ENCODE data around the gene PDGFRB. TPM values are rescaled to one million over a fixed set of nuclear protein-coding genes. Genes with fewer than 3 reads are reported as not detected.
A peak's percentile ranks its signal among the peaks of the same experiment; 100 is the strongest.

PDGFRB gene
- 90.9 TPM for total RNA-seq

DNA sequence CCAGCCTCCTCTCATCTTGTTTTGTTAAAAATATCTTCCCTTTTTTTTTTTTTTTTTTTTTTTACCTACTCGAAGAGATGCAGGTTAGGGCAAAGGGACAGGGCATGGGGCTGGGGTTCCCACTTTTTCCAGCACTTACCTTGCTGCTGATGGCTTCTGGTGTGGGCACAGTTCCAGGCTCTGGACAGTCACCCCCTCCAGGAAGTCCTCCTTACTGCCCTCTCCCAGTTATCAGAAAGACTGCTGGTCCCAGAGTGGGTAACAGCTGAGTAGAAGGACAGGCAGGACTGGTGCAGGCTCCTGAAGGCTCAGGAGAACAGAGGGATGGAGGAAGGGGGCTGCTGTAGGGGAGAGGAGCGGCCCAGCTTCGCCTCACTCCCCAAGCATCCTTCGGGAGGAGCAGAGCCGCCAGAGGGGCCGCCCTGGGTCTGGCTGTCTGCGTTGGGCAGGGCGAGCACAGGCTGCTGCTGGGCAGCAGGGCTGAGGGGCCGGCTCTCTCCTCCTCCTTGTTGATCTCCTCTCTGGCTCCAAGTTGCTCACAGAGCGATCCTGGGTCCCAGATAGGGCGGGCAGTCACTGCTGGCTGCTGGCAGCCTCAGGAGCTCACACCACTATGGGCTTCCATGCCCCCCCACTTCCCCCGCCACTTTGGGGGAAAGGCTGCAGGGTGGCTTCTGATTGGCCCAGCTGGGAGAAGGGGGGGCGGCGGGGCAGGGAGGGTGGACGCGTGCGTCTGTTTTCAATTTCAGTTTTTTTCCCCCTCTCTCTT is at the start of gene PDGFRB:
PDGFRB (minus strand) TSS at position 588 of the 769 bp plus-strand sequence. CDS start 18,798 bp downstream, outside the sequence.
- peak; percentile 88 for DNase-seq

DNA sequence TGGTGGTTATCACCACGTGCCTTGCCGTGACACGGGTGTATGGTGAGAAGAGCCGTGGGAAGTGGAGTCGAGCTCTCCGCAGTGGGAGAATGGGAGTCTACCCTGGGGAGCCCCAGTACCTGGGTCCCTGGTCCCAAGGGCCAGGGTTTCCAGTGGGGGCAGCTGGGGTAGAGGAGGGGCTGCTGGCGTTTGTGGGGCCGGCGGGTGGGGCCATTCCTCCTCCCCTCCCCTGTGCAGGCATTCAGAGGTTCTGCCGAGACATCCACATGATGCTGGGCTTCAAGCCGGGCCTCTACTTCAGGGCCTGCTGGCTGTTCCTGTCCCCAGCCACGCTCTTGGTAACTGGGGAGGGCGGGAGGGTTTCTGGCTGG is 48.9 kb upstream of the PDGFRB start:
- no peak for DNase-seq

DNA sequence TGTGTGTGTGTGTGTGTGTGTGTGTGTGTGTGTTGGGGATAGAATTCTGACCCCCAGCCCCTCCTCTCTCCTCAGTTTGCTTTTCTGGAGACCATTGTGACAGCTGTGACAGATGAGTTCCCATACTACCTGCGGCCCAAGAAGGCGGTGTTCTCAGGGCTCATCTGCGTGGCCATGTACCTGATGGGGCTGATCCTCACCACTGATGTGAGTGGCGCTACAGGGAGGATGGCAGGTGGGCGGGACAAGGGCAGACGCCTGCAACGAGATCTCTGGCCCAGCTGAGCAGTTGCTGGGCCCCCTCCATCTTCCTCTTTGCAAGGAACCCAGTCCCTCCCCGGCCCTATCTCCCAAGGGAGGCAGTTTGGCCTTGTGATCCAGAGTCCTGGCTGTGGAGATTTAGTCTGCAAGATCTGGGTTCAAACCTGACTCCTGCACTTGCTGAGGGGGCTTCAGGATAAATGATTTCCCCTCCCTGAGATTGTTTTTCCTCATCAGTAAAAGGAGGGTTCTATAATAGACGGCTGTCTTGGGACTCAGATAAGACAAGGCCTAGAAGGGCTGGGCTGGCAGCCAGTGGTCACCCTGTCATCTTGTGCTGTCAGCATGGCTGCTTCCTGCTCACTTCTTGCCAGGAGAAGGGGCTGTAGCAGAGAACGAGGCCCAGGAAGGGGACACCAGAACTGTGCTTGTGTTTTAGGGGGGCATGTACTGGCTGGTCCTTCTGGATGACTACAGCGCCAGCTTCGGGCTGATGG is 48.4 kb upstream of the PDGFRB start:
- DNase-seq, result no peak

DNA sequence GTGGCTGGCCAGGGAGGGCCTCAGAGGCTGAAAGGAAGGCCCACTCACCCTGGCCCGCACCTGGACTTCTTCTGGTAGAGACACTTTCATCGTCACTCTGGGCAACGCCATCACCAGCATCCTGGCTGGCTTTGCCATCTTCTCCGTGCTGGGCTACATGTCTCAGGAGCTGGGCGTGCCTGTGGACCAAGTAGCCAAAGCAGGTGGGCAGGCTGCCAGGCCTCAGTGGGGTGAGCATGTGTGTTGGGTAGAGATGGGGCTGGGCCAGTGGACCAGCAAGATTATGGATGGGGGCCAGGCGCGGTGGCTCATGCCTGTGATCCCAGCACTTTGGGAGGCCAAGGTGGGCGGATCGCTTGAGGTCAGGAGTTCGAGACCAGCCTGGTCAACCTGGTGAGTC is 46.9 kb upstream of the PDGFRB start:
- no peak for DNase-seq

DNA sequence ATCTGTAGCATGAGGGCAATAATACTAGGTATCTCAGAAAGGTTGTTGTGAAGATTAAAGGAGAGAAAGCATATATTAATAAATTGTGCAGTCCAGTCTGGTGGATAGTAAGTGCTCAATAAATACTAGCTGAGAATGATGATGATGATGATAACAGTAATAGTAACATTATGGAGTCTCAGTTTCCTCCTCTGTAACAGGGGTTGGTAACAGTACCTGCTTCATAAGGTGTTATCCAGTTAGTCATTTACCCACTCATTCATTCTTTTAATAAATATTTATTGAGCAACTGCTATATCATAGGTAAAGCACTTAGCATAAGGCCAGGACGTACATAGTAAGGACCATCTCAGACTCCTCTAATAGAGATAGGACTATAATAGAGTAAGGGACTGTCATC is 41.8 kb upstream of the PDGFRB start:
- no peak for DNase-seq

DNA sequence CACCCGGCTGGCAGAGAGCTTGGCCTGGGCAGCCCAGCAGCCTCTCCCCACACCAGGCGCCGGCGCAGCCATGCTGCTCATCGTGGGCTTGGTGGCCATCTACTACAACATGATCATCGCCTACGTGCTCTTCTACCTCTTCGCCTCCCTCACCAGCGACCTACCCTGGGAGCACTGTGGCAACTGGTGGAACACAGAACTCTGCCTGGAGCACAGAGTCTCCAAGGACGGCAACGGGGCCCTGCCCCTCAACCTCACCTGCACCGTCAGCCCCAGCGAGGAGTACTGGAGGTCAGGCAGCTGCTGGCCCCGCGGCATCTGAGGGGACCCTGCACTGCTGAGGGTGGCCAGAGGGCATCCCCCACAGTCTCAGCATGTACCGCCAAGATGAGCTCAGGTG is 41.3 kb upstream of the PDGFRB start:
- no peak for DNase-seq

DNA sequence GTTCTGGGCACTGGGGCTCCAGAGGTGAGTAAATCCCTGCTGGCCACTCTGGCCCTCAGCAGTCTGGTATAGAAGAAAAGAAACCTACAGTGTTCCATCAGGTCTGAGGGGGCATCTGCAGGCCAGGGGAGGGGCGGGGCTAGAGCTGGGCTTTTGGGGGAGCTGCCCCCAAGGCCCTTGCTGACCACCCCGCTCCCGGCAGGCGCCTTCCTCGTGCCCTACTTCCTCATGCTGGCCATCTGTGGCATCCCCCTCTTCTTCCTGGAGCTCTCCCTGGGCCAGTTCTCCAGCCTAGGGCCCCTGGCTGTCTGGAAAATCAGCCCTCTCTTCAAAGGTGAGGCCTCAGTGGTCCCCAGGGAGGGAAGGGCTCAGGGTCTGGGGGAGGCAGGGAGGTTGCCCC is 40.9 kb upstream of the PDGFRB start:
- no peak for DNase-seq

DNA sequence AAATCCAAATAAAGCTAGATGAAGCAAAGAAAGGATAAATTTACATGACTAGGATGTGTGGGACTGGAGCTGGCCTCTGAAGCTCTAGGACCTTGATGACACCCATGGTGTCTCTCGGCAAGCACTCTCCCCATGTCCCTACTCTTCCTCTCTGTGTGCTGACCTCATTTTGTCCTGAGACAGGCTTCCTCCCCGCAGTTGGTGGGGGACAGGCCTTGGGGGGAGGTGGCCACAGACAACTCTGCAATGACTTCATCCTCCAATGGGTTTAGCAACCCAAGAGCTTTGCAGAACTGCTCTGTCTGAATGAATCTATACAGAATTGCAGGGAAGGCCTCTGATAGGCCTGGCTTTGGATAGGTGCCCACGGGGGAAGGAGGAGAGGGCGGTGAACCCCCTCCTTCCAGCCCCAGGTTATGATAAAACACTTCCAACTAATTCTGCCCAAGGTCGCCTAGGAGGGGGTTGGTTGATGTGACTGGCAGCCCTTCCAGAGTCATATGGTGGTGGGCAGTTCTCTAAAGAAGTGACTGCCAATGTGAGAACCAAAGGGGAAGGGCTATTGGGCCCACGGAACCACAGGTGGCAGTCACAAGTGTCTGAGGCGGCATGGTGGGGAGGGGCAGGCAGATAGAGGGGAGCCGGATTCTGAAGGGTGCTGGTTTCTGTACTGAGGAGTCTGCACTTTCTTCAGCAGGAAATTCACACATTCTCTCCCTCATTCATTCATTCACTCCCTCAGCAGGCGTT is 40.3 kb upstream of the PDGFRB start:
- no peak for DNase-seq

DNA sequence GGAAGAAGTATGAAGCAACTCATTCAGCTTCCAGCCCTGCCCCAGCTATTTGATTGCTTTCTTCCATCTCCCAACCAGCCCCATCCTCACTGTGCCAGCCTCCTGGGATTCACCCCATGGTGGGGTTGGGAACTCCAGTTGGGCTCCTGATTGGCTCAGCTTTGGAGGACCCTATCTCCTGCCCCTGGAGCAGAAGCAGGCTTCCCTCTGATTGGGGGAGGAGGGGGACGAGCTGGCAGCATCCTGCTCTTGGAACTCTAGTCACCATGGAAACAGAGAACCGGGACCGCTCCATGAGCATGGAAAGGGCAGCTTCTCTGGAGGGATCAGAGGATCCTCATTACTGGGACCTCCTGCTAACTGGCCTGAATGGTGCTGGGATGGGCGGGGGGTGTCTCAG is 36.8 kb upstream of the PDGFRB start:
- no peak for DNase-seq

DNA sequence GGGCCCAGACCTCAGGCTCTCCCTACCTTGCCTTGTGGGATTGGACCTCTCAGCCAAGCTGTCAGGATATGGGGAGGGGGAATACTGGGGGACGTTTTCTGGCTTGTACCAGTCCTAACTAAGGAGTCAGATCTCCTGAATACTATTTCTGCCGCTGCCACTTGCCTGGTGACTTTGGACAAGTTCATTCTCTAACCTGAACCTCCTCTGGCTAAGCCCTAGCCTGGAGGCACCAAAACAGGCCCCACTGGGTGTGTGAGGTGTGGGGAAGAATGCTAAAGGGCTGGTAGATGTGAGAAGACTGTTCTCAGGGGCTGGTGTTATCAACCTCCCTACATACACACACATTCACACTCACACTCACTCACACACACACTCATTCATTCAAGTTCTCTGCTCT is 35.3 kb upstream of the PDGFRB start:
- DNase-seq, result no peak

DNA sequence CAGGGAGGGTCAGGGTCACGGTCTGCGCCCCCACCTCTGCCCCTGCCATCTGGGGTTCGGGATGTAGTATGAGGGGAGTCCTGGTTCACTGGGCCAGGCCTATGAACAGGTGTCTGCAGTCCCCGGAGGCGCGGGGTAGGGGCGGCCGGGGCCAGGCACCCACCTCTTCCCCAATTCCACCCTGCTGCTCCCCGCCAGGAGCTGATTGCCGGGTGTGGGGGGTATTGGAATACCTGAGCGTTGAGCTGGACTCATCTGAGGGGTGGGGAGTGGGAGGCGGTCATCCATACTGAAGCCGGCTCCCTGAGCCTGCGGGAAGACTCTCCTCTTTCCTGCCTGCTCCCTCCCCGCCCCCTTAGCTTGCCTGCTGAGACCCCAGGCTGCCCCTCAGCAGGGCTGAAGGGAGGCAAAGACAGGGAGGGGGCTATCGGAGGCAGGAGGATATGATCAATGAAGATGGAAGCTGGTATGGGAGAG is 34.9 kb upstream of the PDGFRB start:
- no peak for DNase-seq

DNA sequence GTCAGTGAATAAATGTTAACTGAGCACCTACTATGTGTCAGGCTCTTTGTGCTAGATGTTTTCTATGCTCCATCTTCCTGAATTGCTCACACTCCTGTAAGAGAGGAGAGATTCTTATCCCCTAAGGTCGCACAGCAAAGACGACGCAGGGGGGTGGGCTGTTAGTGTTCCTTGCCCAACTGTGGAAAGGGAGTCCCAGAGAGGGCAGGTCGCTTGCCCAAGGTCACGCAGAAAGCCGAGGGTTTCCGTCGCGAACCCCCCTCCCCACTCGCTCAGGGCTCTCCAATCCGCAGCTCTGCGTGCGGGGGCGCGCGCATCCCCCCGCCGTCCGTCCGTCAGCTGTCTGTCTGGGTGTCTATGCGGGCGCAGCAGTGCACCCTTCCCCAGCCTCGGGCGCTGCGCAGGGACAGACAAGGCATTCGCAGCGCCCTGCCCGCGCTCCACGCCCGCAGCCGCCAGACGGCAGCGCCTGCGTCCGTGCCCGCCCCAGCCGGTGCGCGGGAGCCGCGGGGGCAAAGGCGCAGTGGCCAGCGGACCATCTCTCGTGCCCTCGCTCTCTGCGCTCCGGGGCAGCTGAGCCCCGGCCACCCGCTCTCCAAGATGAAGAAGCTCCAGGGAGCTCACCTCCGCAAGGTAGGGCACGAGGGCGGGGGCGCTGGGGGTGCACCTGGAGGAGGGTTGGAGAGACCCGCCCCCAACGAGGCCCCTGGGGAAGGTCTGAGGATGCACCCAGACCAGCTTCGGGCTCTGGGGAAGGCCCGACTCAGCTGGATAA is 34.3 kb upstream of the PDGFRB start, which contains the start of gene SLC6A7:
SLC6A7 (plus strand) TSS at position 335 of the 775 bp plus-strand sequence; CDS start at position 601, 266 bp downstream.
- no peak for DNase-seq

DNA sequence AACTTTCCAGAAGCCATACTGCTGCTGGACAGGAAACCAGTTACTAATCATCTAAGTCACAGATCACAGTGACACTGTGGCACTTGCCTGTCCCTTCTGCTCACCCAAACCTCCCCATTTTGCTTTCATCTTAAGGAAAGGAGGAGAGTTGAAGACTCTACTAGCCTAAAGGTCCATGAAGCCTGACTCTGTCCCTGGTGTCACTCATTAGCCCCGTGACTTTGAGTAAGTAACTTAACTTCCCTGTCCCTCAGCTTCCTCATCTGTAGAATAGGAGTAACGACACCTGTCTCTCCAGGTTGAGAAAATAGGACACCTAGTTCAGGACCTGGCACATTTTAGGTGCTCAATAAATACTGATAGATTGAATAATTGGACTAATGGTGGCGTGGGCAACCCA is 33.7 kb upstream of the PDGFRB start:
- no peak for DNase-seq

DNA sequence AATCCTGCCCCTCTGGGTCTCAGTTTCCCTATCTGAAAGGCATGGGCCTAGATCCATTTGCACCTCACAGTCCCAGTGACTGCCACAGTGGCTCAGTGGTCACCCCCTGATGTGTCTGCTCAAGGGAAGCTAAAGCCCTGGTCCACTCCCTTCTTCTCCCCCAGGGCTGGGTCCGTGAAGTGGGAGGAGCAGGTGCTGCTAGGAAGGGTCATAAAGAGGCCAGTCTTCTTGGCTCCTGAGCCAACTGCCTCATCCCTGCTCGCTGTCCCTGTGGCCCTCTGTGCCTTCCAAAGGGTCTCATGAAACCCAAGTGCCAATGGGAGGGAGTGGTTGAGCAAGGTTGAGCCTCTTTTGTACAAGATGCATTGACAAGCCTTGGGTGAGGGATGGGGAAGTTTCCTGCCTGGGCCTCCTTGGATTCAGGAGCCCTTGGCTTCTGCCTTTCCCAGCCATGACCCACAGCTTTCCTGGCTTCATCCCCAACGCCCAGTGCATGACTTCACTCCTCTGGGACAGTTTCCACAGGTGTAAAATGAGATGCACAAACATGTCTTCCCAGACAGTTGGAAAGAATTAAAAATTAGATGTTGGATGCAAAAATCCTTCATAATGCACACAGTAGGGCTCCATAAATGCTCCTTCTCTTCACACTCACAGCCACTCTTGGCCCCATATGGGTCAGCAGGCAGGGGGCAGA is 32.6 kb upstream of the PDGFRB start:
- DNase-seq, result no peak

DNA sequence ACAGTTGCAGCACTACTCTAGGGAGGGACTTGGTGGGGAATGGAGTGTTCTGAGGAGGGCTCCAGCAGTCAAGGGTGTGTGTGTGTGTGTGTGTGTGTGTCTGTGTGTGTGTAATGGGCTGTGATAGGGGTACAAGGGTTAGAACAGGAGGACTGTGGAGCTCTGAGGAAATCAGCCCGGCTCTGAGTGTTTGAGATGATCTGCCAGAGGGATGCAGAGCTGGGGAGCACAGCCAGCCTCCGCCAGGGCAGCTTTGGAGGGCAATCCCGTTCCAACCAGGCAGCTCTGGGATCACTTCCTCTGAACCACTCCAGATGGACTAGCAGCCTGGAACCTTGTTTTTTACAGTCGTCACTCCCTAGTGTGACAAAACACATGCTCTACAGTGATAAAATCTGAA is 31.3 kb upstream of the PDGFRB start:
- no peak for DNase-seq

DNA sequence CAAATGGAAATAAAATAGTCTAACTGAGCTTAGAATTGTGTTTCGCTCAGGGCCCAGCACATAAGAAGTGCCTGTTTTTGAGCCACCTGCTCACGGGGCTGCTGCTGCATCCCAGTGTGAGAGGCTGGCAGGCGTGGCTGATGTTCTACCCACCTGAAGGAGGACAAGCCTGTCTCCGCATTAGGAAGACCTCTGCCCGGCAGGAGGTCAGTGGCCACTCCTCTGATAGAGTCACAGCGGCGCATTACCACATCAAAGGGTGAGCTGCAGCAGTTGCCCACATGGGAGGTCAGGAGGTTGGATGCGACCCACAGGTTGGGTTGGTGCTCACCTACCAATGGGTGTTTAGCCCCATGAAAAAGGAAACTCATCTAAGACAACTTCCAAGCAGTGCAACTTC is 30.5 kb upstream of the PDGFRB start:
- DNase-seq, result no peak

DNA sequence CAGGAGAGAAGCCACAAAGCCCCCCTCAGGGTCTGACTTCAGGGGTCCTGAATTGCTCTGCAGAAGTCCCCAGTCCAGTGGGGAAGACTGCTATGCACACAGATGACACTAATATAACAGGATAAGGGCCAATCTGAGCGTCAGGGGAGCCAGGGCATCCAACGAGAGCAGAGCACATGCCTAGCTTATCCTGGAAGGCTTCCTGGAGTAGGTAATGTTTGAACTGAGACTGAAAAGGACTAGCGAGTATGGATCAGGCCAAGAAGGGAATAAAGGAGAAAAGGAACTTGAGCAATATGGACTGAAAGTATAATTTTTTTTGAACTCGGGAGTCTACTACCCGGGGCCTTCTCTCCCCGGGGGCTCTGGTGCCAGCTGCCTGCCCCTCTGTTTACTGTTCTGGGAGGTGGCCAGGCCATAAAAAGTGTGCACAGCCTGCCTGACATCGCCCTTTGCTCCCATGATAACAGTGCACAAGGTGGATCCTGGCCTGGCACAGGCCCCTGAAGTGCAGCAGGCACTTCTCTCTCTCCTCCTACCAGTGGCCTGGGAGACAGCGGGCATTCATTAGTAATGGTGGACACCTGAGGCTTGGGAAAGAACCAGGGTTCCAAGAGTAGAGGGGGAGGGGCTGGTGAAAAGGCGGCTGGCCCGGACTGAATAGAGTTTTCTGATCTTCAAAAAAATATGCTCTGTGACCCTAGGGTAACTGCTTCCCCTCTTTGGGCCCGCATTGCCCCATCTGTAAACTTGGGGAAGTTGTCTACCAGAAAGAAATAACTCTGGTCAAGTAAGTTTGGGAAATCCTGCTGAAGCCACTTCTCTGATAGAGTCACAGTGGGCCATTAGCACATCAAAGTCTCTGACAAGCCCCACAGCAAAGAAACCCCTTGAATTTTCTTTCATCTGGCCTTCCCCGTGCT is 29.6 kb upstream of the PDGFRB start:
- no peak for DNase-seq

DNA sequence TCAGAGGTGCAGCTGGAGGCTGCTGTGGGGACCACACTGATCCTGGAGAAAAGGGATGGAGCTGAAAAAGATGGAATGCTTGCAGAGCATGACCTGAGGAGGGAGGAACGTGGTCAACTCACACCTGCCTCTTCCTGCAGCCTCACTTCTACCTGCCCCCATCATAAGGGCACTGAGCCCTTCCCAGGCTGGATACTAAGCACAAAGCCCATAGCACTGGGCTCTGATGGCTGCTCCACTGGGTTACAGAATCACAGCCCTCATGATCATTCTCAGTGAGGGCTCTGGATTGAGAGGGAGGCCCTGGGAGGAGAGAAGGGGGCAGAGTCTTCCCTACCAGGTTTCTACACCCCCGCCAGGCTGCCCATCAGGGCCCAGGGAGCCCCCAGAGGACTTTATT is 28.4 kb upstream of the PDGFRB start:
- no peak for DNase-seq

DNA sequence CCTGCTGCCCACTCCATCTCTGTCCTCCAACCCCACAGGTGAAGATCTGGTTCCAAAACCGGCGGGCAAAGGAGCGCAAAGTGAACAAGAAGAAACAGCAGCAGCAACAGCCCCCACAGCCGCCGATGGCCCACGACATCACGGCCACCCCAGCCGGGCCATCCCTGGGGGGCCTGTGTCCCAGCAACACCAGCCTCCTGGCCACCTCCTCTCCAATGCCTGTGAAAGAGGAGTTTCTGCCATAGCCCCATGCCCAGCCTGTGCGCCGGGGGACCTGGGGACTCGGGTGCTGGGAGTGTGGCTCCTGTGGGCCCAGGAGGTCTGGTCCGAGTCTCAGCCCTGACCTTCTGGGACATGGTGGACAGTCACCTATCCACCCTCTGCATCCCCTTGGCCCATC is 27.8 kb upstream of the PDGFRB start:
- no peak for DNase-seq

DNA sequence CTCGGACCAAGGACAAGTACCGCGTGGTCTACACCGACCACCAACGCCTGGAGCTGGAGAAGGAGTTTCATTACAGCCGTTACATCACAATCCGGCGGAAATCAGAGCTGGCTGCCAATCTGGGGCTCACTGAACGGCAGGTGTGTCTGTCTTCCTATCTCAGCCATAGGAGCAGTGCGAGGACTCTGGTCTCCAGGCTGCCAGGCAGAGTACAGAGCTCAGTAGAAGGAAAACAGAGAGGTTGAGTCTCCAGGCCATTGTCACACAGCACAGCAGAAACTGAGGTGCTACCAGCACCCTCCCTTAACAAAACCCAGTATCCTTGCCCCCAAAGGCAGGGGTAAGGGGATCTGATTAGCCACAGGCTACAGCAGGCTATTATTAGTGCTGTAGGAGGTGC is 27.1 kb upstream of the PDGFRB start:
- no peak for DNase-seq
